GM19239 (cell line): ENCODE measurements around the gene GABBR2.
"Not testable (repeated sequence)": the region's sequence is repeated elsewhere in the genome, so short reads cannot be mapped to it uniquely, and the experiment has no call there.

Source experiments
- DNase-seq: peaks from one replicate; pipeline ENCODE4 v3.0.0; 2011; ENCODE audit warnings: low spot score; ENCODE audit not compliant: insufficient read length
- FAIRE-seq: peaks from 2 replicates; lab custom pipeline; 2011; peaks lifted over from hg19 to GRCh38; lab: Jason Lieb, UNC

The GABBR2 gene

DNA sequence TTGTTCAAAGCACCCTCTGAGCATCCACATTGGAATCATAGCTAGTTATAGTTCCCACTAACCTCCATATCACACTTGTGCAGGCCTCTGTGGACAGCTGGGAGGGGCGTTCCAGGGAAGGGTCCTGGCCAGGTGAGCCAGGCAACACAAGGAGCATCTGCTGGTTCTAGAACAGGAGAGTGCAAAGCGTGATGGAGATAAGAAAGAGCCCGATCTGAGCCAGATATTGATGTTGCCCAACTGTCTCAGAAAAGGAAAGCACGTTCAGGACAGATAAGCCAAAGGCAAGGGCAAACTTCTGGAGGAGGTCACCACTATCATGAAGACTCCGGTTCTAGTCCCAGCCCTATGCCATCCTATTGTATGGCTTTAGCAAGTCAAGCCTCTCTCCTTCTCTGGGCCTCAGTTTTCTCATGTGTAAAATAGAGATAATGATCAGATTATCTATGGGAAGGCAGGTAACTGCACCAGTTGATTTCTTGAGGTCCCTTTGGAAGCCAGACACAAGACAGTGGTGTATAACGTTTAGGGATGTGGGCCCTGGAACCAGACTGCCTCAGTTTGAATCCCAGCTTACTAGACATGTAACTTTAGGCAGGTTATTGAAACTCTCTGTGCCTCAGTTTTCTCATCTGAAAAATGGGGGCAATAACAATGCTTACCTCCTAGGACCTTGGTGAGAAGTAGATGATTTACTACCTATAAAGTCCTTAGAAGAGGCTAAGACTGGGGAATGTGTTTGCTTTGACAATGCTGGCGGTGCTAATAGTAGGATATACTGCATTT is 19.8 kb downstream of the GABBR2 start:
- DNase-seq = no peak

DNA sequence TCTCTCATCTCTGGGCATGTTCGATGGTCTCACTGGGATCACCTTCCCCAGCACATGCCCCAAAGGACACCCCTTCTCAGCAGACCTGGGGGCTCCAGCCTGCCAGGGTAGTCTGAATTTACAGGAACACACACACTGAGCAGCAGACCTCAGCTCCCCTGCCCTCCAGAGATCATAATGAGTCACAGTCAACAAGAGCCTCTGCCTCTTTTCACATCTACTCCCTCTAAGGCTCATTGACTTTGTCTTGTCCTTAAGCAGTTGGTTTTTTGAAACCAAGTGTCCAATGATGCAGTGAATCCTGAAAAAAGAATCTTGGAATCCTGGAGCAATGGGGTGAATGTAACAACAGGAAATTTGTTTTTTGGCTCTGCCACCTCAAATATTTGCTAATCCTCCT is 20.8 kb downstream of the GABBR2 start:
- no peak for FAIRE-seq
- no peak for DNase-seq

More for the DNA sequence above, 19.8 kb downstream of the GABBR2 start:
- FAIRE-seq = no peak

DNA sequence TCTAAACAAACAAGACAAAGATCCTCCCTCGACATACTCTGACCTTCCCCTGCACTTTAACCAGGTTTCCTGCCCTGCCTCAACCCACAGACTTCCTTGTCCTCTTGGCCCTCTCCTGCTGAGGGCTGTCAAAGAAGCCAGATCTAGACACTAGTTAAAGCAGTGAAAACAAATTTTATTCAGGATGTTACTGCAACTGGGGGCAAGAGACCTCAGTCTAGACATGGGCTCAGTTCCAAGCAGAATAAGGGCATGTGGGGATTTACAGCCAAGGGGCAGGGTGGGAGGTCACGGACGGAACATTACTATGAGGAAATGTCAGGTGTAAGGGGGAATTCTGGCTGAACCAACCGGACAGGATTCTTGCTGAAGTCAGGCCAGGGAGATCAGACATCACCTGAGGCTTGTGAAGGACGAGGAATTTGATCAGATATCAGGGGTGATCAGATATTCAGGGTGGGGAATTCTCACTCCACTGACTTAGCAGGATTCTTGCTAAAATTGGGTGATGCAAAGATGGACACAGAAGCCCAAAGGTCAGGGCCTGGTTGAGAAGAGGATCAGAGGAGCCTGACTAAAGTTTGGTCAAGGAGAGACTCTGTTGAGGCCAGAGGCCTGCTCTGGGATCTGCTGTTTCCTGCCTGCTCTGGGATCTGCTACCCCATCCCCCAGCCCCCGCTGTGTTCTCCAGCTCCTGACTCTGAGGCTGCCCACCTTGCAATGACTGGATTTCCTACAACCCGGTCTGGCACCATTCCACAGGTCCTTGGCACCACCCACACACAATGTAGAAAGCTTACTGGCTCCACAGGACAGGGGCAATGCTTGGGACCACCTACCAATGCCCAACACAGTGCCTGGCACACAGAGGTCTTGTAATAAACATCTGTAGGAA is 21.5 kb downstream of the GABBR2 start:
- FAIRE-seq = no peak
- DNase-seq = no peak

DNA sequence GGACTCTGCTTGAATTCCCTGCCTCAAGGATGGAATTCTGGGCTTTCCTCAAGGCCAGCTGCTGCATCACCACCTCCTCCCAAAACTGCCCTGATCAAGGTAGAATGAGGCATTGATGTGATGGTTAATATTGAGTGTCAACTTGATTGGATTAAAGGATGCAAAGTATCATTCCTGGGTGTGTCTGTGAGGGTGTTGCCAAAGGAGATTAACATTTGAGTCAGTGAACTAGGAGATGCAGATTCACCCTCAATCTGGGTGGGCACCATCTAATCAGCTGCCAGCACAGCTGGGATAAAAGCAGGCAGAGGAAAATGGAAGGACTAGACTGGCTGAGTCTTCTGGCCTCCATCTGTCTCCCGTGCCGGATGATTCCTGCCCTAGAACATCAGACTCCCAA is 23.9 kb downstream of the GABBR2 start:
- not testable (repeated sequence) for DNase-seq, FAIRE-seq

DNA sequence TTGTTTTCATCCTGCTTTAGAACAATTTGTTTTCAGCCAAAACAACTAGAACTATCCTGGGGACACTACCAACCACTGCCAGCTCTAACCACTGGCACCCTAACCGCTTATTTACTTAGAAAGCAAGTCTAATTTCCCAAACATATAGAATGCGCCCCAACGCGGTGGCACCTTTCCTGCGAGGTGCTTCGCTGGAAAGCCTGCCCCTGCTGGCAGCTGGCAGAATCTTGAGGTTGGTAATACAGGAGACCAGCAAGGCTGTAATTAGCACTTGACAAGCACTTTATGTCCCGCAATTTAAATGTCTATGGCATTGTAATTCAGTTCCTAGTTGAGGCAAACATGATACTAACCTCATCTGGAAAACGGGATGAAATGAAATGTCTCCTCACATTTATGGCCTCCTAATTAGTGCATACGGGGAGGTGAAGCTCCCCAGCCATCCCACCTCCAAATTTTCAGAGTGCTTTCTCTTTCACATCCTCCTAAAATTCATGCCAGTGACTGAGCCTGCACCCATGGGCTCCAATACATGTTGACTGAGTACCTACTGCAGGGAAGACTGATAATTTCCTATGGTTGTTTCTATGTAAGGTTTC is 30.4 kb downstream of the GABBR2 start:
- no peak for DNase-seq
- no peak for FAIRE-seq

DNA sequence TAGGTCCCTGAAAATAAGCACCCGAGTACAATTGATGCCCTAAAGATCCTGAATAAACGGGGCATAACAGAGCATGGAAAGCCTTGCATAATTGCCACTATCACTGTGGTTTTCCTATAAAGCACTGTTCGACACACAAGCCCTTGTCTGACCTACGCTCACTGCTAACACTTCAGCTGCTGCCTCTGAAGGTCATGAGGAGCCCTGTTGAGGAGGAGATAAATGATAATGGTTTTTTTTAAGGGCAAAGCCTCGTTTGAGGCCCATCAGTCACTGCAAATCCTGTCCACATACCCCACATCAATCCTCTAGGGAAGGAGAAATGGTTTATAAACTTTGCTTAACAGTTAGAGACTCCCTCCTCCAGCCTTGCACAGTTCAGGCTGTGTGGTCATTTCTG is 35.1 kb downstream of the GABBR2 start:
- no peak for FAIRE-seq

DNA sequence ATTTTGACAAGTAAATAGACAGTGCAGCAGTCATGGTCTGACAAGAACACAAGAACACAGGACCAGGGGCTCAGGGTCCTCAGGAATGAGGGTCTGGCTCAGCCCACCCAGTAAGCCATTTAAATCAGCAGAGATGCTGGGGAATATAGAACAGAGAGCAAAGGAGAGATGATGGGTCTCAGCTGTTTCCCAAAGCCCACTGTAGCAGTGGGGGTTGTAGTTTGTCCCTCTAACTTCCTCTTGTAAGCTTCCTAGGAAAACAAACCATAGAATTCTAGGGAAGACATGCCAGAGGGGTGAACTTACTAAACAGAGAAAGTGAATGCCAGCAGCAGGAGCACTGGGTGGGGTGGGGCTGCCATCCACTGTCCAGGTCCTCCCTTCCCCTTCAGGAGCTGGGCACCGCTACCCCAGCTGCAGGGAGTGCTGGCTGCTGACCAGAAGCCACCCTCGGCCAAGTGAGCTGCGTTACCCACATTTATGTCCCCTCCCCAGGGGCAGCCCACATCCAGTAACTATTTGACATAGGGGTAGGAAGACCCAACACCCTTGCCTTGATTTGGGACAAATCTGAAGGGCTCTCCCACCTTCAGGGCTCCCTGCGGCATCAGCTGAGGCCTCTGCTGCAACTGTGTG is 41.6 kb downstream of the GABBR2 start:
- DNase-seq (no peak), FAIRE-seq (no peak)

More for the DNA sequence above, 35.1 kb downstream of the GABBR2 start:
- no peak for DNase-seq

DNA sequence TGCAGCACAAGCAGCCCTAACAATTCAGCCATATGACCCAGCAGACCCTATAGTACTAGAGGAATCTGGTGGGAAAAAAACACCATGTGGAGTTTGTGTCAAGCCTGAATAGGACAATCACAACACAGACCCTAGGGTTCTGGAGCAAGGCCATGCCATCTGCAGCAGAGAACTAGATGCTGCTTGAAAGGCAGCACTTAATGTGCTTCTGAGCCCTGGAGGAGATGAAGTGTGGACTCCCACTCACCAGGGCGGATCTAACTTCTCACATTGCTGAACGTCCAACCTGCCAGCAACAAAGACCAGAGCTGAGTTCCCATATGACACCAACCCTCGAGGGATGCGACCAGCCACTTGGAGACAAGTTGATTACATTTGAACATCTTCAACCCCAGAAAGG is 43.2 kb downstream of the GABBR2 start:
- FAIRE-seq (no peak), DNase-seq (no peak)

DNA sequence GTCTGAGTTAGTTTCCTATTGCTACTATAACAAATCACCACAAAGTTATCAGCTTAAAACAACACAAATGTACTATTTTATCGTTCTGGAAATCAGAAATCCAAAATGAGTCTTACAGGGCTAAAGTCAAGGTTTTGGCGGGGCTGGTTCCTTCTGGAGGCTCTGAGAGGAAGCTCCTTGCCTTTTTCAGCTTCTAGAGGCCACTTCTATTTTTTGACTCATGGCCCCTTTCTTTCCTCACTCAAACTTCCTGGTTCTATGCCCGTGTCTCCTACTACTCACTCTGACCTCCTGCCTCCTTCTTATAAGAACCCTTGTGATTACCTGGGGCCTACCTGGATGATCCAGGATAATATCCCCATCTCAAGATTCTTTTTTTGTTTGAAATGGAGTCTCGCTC is 48.2 kb downstream of the GABBR2 start:
- FAIRE-seq = no peak

DNA sequence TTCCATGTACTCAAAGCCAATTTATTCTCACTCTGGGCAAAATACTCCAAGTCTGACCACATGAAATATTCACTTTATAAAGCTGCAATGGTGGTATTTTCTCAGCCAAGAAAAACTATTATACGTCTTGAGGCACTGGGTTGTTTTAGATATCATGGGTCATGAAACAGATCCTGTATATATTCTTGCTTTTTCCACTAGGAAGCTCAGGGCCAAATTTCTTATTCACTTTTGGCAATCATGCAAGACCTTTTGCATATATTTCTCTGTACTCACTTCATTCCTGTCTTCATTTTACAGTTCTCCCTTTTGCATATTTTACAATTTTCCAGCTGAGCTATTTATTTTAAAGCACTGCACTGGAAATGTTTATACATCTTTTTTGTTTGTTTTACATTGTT is 49.8 kb downstream of the GABBR2 start:
- no peak for DNase-seq

More for the DNA sequence above, 48.2 kb downstream of the GABBR2 start:
- DNase-seq = no peak

DNA sequence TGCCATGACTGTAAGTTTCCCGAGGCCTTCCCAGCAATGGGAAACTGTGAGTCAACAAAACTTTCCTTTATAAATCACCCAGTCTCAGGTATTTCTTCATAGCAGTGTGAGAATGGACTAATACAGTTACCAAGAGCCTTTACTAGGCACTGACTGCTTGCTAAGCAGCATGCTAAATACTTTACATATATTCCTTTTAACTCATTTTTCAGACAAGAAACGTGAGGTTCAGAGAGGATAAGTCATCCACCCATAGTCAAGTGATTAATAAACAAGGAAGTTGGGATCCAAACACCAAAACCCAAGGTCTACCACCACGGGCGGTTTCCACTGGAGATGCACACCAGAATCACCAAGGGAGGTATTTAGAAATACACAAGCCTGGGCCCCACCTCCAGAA is 50.8 kb downstream of the GABBR2 start:
- DNase-seq (no peak), FAIRE-seq (no peak)

More for the DNA sequence above, 49.8 kb downstream of the GABBR2 start:
- FAIRE-seq = no peak

DNA sequence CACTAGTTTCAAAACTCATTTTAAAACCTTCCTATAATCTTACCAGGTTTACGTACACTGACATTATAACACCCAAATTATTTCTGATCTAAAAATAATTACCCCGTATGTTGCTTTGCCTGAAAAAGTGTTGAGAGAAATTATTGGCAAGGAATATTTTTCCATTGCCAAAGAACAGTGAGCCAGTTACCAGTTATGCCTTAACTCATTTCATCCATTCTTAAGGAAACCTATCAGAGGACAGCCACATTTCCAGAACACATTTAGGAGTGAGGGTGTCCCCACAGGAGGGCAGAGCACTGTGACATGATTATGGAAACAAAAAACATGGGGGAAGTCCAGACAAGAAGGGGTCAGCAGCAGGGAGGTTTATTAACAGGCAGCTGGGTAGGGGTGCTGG is 52.2 kb downstream of the GABBR2 start:
- no peak for FAIRE-seq

DNA sequence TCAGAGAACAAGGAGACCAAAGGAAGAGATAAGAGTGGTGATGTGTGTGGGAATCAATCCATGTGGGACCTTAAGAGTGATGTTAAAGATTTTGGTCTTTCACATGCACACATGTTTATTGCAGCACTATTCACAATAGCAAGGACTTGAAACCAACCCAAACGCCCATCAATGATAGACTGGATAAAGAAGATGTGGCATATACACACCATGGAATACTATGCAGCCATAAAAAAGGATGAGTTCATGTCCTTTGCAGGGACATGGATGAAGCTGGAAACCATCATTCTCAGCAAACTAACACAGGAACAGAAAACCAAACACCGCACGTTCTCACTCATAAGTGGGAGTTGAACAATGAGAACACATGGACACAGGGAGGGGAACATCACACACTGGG is 53.3 kb downstream of the GABBR2 start:
- not testable (repeated sequence) for FAIRE-seq, DNase-seq

More for the DNA sequence above, 52.2 kb downstream of the GABBR2 start:
- no peak for DNase-seq

DNA sequence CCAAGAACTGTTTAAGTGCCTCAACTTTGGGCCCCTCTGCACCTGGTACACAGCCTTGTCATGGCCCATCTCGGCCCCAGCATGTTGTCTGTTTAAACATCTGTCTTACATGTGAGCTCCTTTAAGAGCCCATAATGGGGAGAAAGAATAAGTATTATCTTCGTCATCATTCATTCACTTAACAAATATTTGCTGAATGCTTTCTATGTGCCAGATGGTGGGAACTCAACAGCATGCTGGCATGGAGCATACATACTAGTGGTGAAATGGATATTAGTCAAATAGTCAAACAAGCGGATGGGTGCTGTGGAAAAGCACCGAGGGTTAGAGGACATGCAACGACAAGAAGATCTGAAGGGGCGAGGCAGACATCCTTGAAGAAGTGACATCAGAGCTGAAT is 54.5 kb downstream of the GABBR2 start:
- FAIRE-seq (no peak), DNase-seq (no peak)

DNA sequence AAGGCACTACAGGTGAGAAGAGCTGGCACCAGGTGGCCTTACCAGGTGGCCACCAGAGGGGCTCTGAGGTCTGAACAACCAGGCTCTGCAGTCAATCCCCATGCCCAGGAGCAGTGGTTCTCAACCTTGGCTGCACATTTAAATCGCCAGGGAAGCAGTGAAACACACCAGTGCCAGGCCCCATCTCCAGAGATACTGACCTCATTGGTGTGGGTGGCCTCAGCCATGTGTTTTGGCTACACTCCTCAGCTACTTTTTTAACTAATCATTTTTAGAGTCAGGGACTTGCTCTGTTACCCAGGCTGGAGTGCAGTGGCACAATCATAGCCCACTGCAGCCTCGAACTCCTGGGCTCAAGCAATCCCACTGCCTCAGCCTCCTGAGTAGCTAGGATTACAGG is 56.0 kb downstream of the GABBR2 start:
- FAIRE-seq = no peak
- no peak for DNase-seq

DNA sequence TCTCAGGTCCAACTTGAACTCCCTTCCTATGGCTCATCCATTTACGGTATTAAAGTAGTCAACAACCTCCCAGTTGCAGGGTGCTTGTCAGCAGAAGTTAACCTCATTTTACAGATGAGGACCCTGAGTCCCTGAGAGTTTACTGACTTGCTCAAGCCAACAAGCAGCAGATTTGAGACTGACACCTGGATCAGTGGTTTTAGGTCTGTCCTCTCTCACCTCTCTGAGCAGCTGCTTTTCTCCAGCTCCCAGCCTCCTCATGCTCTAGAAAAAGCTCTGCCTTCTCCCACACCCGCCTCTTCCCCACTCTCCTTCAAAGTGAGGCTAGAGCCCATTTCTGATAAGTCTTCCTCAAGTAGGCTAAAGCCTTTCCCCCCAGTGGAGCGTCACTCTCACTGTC is 56.4 kb downstream of the GABBR2 start:
- DNase-seq = no peak
- FAIRE-seq = no peak

DNA sequence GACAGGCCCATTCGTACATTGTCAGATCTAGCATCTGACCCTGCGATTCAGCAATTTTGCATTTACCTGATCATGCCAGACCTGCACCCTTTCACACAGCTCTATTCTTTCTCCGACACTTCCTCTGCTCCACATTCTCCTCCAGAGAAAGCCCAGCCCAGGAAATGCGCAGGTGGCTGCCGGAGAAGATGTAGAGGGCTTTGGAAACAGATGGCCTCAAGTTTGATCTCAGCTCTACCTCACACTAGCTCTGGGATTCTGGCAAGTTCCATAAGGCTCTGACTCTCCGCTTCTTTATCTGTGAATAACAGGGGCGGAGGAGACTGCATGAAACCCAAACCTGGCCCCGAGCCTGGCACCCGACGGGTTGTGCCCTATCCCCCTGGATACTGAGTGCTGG is 61.5 kb downstream of the GABBR2 start:
- FAIRE-seq = no peak

DNA sequence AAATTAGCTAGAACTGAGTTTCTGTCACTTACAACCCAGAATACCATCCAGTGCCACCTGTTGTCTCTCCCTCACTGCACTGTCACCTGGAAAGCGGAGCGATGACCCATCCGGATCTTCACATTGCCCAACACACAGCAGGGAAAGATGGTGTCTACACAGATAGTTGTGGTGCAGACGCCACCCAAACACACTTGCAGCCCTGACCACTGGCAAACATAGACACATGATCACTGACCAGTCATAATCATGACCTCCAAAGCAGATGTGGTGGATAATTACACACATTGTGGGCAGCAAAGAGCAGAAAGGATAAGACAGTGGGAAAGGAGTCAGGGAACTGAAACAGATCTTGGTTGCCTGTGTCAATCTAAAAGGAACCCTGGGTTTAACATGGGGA is 64.7 kb downstream of the GABBR2 start:
- DNase-seq (no peak), FAIRE-seq (no peak)

More for the DNA sequence above, 61.5 kb downstream of the GABBR2 start:
- DNase-seq = no peak

DNA sequence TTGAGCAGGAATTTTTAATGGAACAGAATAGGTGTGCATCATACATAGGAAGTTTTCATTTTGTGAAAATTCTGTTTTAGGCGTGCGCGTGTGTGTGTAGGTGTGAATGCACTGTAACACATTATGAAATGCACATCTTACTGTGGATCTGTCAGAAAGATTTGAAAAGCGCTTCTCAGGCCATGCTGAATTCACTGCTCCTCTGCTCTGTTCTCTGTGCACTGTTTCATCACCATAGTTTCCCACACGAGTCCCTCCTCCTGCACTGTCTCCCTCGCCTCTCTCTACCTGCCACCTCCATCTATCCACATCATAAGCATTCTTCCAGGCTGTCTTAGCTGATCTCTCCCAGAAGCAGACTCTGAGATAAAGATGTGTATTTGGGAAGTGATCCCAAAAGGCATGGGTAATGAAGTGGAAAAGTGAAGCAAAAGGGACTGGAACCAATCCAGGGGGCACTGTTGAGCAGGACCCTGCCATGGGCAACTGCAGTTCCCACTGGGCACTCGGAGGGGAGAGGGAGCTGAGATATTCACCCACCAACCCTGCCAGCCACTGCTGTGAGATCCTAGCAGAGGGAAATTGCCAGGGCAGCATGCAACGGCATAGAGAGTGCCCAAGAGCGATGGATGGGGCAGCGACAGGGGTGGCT is 65.9 kb downstream of the GABBR2 start:
- no peak for FAIRE-seq
- DNase-seq = no peak

DNA sequence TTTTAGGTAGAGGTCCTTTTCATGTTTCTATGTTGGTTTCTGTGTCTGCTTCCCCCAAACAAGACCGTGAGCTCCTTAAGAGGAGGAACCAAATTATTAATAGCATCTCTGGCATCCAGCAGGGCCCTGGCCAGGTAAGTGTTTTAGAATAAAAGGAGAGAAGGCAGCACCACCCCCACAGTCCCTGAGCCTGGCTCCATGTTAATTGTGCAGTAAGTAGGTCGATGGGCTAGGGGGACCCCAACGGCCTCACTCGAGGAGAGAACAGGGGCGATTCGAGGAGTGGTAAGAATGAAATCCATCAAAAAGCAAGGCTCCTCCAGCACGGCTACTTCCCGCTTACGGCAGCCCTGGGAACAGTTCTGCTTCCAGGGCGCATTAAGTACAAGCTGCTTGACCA is 67.0 kb downstream of the GABBR2 start:
- no peak for FAIRE-seq

More for the DNA sequence above, 67.0 kb downstream of the GABBR2 start:
- DNase-seq = no peak
